ENCODE results near the gene TPX2.

DNA sequence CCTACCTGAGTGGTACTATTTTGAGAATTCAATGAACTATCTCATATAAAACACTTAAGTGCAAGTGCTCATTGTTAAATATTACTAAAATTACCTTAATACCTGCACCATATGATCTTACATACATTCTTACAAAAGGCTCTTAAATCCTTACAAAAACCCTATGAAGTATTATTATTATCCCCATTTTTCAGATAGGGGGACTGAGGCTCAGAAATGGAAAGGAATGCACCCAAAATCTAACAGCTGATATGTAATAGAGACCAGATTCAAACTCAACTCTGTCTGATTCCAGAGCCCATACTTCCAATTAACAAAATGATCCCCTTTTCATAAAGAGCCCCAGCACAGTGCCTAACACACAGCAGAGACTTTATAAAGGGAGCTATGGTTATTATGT lies 33.9 kb upstream of the TPX2 start:
- TF ChIP-seq EZH2 (IDR thresholded peaks at IDR 0.05; ENCODE audit: insufficient read depth, poor library complexity, severe bottlenecking) = no peak
- TF ChIP-seq EZH2phosphoT487 (IDR thresholded peaks at IDR 0.05; ENCODE audit: insufficient read depth, low read depth) = no peak
